HepG2 (cell line): Measurements from ENCODE around the gene PTGIS. TPM values are rescaled to one million over a fixed set of nuclear protein-coding genes. Genes with fewer than 3 reads are reported as not detected.

ENCODE experiments used
- polyA plus RNA-seq, 8 experiments: library from polyadenylated mRNA; depleted of rRNA in 3 of 8; stranded (reverse) in 7 of 8; unstranded in 1 of 8; fragments of >200 nt; fragmentation: Illumina TruSeq in 4 of 8; extraction: Trizol in 4 of 8; gene quantifications; 2 replicates each; pipeline versions ENCODE4 v1.2.1 to v1.2.3, GENCODE V29; 2011 to 2016; ENCODE audit warnings: low read depth in 4 of 8, missing spikeins in 1 of 8, mixed read lengths in 1 of 8; ENCODE audit not compliant: insufficient read depth in 1 of 8
- total RNA-seq, 5 experiments: library from RNA; depleted of rRNA; stranded (reverse); fragments of >200 nt; fragmentation: Illumina TruSeq; extraction: Trizol; gene quantifications; 2 replicates each; pipeline ENCODE4 v1.2.3, GENCODE V29; 2016; ENCODE audit warnings: low read depth in 1 of 5

The PTGIS gene
- total and polyA plus RNA-seq, 2 of the 13 experiments (the other 11 are each of a cell fraction or from before 2014, with no cell fraction given) = not detected

Other genes with a start within 250 kb of the PTGIS start
- gene KCNB1, start 85.5 kb downstream of the PTGIS start, total RNA-seq (2016; rRNA removed; fragmentation: Illumina TruSeq; extraction: Trizol) = 0.02 TPM in 1 of 2 replicates, not detected in the other
- gene KCNB1, start 85.5 kb downstream of the PTGIS start, polyA plus RNA-seq (2011; rRNA removed) = 0.01 TPM in 1 of 2 replicates, not detected in the other
- 26.7 and 30.9 TPM in 2 replicates for gene B4GALT5, start 145.7 kb upstream of the PTGIS start, total RNA-seq (2016; rRNA removed; fragmentation: Illumina TruSeq; extraction: Trizol)
- 27.3 and 29.3 TPM in 2 replicates for gene B4GALT5, start 145.7 kb upstream of the PTGIS start, polyA plus RNA-seq (2011; rRNA removed)
- 2.6 and 7.4 TPM in 2 replicates for gene SLC9A8, start 244.7 kb upstream of the PTGIS start, total RNA-seq (2016; rRNA removed; fragmentation: Illumina TruSeq; extraction: Trizol)
- 4.1 and 4.7 TPM in 2 replicates for gene SLC9A8, start 244.7 kb upstream of the PTGIS start, polyA plus RNA-seq (2011; rRNA removed)